ENCODE results near the gene ODAPH.

Gene ODAPH

GRCh38 chr4:75545526-75545925 lies 10.3 kb upstream of the ODAPH start:
- no peak for DNase-seq

GRCh38 chr4:75547647-75548387 lies 8.0 kb upstream of the ODAPH start:
- no peak for DNase-seq

- no peak for DNase-seq
Measured at GRCh38 chr4:75549019-75549418, 6.8 kb upstream of the ODAPH start.

GRCh38 chr4:75552452-75552851 lies 3.4 kb upstream of the ODAPH start:
- no peak for DNase-seq

GRCh38 chr4:75557696-75558095 lies 1.8 kb downstream of the ODAPH start:
- DNase-seq: no peak

GRCh38 chr4:75561789-75562188 lies 5.9 kb downstream of the ODAPH start:
- DNase-seq: no peak

GRCh38 chr4:75564023-75564422 lies 8.2 kb downstream of the ODAPH start:
- DNase-seq: no peak

GRCh38 chr4:75565481-75565880 lies 9.6 kb downstream of the ODAPH start:
- no peak for DNase-seq

GRCh38 chr4:75566911-75567310 lies 11.0 kb downstream of the ODAPH start:
- DNase-seq: no peak

- no peak for DNase-seq
Measured at GRCh38 chr4:75567725-75568124, 11.9 kb downstream of the ODAPH start.

GRCh38 chr4:75584067-75584466 lies 28.2 kb downstream of the ODAPH start:
- no peak for DNase-seq

- DNase-seq: no peak
Measured at GRCh38 chr4:75593393-75593792, 37.5 kb downstream of the ODAPH start.

- no peak for DNase-seq
Measured at GRCh38 chr4:75596061-75596460, 40.2 kb downstream of the ODAPH start.

- no peak for DNase-seq
Measured at GRCh38 chr4:75598390-75598789, 42.5 kb downstream of the ODAPH start.

GRCh38 chr4:75599647-75600046 lies 43.8 kb downstream of the ODAPH start:
- no peak for DNase-seq

GRCh38 chr4:75605928-75606327 lies 50.1 kb downstream of the ODAPH start:
- no peak for DNase-seq

- no peak for DNase-seq
Measured at GRCh38 chr4:75612306-75612705, 56.4 kb downstream of the ODAPH start.

Data from stimulated activated naive CD4-positive, alpha-beta T cell treated with Interleukin-2 at 50 U/mL for 16 hours (primary cell).